ENCODE measurements around the gene NUDT1.

The NUDT1 gene

GRCh38 chr7:2241580-2242540 is at the start of gene NUDT1, which contains the start of gene MRM2:
Gene NUDT1 (plus strand): TSS chr7:2242226. CDS start chr7:2244575, 2,349 bp downstream.
Gene MRM2 (minus strand): TSS chr7:2242205. CDS start chr7:2242169, 36 bp downstream.
- in situ Hi-C loops (cut with HindIII; ENCODE audit: low sequenced_read_pairs) = no loop called here

- in situ Hi-C loops (cut with HindIII; ENCODE audit: low sequenced_read_pairs) = no loop called here
Observed at GRCh38 chr7:2192831-2193534, 49.0 kb upstream of the NUDT1 start.

- in situ Hi-C loops (cut with HindIII; ENCODE audit: low sequenced_read_pairs) = no loop called here
Observed at GRCh38 chr7:2193575-2194305, 48.3 kb upstream of the NUDT1 start.

GRCh38 chr7:2195400-2196246 is 46.4 kb upstream of the NUDT1 start:
- in situ Hi-C loops (cut with HindIII; ENCODE audit: low sequenced_read_pairs) = no loop called here

- in situ Hi-C loops (cut with HindIII; ENCODE audit: low sequenced_read_pairs) = no loop called here
Observed at GRCh38 chr7:2196381-2197378, 45.3 kb upstream of the NUDT1 start.

- in situ Hi-C loops (cut with HindIII; ENCODE audit: low sequenced_read_pairs) = no loop called here
Observed at GRCh38 chr7:2197436-2198155, 44.4 kb upstream of the NUDT1 start.

- in situ Hi-C loops (cut with HindIII; ENCODE audit: low sequenced_read_pairs) = no loop called here
Observed at GRCh38 chr7:2198206-2198605, 43.8 kb upstream of the NUDT1 start.

GRCh38 chr7:2198760-2199159 is 43.3 kb upstream of the NUDT1 start:
- in situ Hi-C loops (cut with HindIII; ENCODE audit: low sequenced_read_pairs) = no loop called here

GRCh38 chr7:2199528-2199927 is 42.5 kb upstream of the NUDT1 start:
- in situ Hi-C loops (cut with HindIII; ENCODE audit: low sequenced_read_pairs) = no loop called here

GRCh38 chr7:2199956-2200583 is 42.0 kb upstream of the NUDT1 start:
- in situ Hi-C loops (cut with HindIII; ENCODE audit: low sequenced_read_pairs) = no loop called here

- in situ Hi-C loops (cut with HindIII; ENCODE audit: low sequenced_read_pairs) = no loop called here
Observed at GRCh38 chr7:2200584-2200980, 41.4 kb upstream of the NUDT1 start.

- in situ Hi-C loops (cut with HindIII; ENCODE audit: low sequenced_read_pairs) = no loop called here
Observed at GRCh38 chr7:2201128-2201527, 40.9 kb upstream of the NUDT1 start.

GRCh38 chr7:2201686-2202360 is 40.2 kb upstream of the NUDT1 start:
- in situ Hi-C loops (cut with HindIII; ENCODE audit: low sequenced_read_pairs) = no loop called here

GRCh38 chr7:2202361-2202761 is 39.7 kb upstream of the NUDT1 start:
- in situ Hi-C loops (cut with HindIII; ENCODE audit: low sequenced_read_pairs) = no loop called here

- in situ Hi-C loops (cut with HindIII; ENCODE audit: low sequenced_read_pairs) = no loop called here
Observed at GRCh38 chr7:2202901-2203765, 38.9 kb upstream of the NUDT1 start.

GRCh38 chr7:2203766-2204300 is 38.2 kb upstream of the NUDT1 start:
- in situ Hi-C loops (cut with HindIII; ENCODE audit: low sequenced_read_pairs) = no loop called here
